Fibroblast of pulmonary artery (primary cell): Measurements from ENCODE around the gene SMG7.

Source experiments
- DNase-seq: peaks from one replicate; pipeline ENCODE4 v3.0.0-alpha.2; 2010; ENCODE audit warnings: low read depth
- H3K4me3 ChIP-seq: replicated peaks from 2 replicates; pipeline ENCODE4 v1.5.1; 2011; ENCODE audit warnings: low read depth, mild to moderate bottlenecking, control low read depth, low read length, moderate library complexity
- CTCF ChIP-seq: IDR thresholded peaks from 2 replicates; pipeline ENCODE4 v1.5.1; 2011; ENCODE audit warnings: mild to moderate bottlenecking, control low read depth, low read length, inconsistent platforms; ENCODE audit errors: missing control alignments

Gene SMG7

DNA sequence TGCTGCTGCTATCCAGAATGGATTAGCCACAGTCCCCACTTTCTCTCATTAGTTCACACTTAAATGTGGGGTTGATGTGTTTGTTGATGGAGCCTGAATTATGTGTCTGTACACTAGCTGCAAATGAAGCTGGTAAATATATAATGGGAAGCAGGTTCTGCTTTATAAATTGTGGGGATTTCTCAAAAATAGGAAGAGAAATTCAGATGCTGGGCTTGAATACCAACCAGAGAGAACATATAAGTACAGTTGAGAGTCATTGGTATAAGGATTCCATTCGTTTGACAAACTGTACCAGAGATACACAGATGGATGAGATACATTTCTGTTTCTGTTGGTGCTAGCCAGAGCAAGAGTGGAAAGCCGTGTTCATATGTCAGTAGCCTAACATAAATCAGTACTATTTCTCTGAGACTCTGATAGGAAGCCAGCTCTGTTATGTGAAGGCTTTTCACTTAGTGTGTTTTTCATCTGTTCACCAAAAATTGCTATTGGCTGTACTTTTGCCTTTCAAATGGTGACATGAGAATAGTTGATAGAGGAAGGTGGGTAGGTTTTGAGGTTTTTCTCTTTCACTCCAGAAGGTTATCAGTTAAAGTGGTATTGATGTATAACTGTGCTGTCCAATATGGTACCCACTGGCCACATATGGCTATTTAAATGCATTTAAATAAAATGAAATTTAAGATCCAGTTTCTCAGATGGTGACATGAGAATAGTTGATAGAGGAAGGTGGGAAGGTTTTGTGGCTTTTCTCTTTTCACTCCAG, 15.6 kb downstream of the SMG7 start:
- DNase-seq = no peak
- no peak for TF ChIP-seq CTCF
- H3K4me3 ChIP-seq = no peak overlapping the region

GRCh38 chr1:183490932-183491331, 18.6 kb downstream of the SMG7 start:
- H3K4me3 ChIP-seq = no peak overlapping the region
- TF ChIP-seq CTCF = no peak
- DNase-seq = no peak

GRCh38 chr1:183493540-183494245, 21.4 kb downstream of the SMG7 start:
- H3K4me3 ChIP-seq = no peak overlapping the region
- TF ChIP-seq CTCF = no peak
- DNase-seq = no peak

GRCh38 chr1:183495420-183495819, 23.1 kb downstream of the SMG7 start:
- DNase-seq = no peak
- TF ChIP-seq CTCF = no peak
- H3K4me3 ChIP-seq = no peak overlapping the region

GRCh38 chr1:183497218-183497617, 24.9 kb downstream of the SMG7 start:
- TF ChIP-seq CTCF = no peak
- H3K4me3 ChIP-seq = no peak overlapping the region
- no peak for DNase-seq

DNA sequence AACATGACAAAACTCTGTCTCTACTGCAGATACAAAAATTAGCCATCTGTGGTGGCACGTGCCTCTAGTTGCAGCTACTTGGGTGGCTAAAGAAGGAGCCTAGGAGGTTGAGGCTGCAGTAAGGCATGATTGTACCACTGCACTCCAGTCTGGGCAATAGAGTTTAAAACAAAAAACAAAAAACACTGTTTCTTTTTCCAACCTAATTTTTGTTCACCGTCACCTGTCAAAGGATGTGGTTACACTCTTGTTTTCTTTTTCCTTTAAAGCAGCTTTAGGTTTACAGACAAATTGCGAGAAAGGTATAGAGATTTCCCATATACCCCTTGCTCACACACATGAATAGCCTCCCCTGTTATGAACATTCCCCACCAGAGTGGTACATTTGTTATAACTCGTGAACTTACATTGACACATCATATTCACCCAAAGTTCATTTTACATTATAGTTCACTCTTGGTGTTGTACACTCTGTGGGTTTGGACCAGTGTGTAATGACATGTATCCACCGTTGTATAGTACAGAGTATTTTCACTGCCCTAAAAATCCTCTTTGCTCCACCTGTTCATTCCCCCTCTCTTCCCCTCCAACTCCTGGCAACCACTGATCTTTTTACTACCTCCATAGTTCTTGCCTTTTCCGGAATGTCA, 26.2 kb downstream of the SMG7 start:
- DNase-seq = no peak
- no peak for TF ChIP-seq CTCF
- no peak overlapping the region for H3K4me3 ChIP-seq
